ENCODE results near the gene PARP12. TPM values are rescaled to one million over a fixed set of nuclear protein-coding genes. Genes with fewer than 3 reads are reported as not detected.

Gene PARP12
- polyA plus RNA-seq, 1 donor (not counting 4 experiments of a cell fraction or from before 2014, with no cell fraction given): 66.0 TPM

DNA sequence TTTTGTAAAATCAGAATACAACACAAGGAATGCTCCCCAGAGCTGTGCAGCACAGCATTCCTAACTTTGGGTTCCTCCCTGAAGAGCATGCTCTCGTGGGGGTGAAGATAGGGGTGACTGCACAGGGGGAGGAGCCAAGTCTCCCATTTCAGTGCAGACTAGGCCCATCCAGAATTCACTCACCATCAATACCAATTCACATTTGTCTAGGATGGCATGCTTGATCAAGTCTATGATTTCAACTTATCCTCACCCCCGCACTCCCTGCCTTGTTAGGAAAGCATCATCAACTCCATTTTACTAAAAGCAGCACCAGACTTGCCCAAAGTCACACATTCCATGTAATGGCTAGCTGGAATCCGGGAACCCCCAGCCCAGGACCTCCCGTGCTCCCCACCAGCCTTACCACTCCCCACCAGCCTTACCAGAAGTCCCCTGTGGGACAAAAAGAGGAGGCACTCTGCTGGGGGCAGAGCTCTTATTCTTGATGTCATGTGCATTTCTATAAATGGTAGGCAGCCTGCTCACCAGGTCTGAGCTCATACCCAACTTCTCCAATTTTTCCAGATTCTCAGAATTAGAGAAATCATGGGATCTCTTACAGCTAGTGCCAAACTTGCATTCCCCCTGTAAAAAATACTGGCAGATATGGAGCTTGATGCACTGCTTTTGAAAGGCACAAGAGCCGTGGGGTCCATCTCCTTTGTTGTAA is 6.2 kb downstream of the PARP12 start:
- Histone ChIP-seq H3K79me2 (ENCODE audit: control insufficient read depth, insufficient read depth, low read length) (peaks cover 42% of the 10 kb centered on the region), H3K27me3 (ENCODE audit: control insufficient read depth, extremely low read depth, insufficient read depth, low read length) (no peaks in the 10 kb centered on the region), H3K9ac (ENCODE audit: control insufficient read depth, extremely low read depth, insufficient read depth, low read length) (no peak overlapping the region), H3K4me2 (ENCODE audit: control insufficient read depth, extremely low read depth, insufficient read depth, low read depth, low read length) (no peak overlapping the region), H3K27ac (ENCODE audit: control insufficient read depth, insufficient read depth, low read length) (no peak overlapping the region), H2AFZ (ENCODE audit: control insufficient read depth, low read length) (no peak overlapping the region), H3K9me3 (ENCODE audit: control insufficient read depth, low read depth, low read length) (no peaks in the 10 kb centered on the region), H3K36me3 (ENCODE audit: control insufficient read depth in 2 of 2, extremely low read depth in 1 of 2, insufficient read depth in 2 of 2, low read length in 2 of 2) (peaks cover 11 to 12% of the 10 kb centered on the region in 2 experiments), H3K4me3 (ENCODE audit: control insufficient read depth in 2 of 3, extremely low read depth in 1 of 3, insufficient read depth in 2 of 3, low read depth in 1 of 3, low read length in 3 of 3) (no peak overlapping the region), H3K4me1 (ENCODE audit: control insufficient read depth, extremely low read depth, insufficient read depth, low read length) (peaks cover 36% of the 10 kb centered on the region), H4K20me1 (ENCODE audit: control insufficient read depth, extremely low read depth, insufficient read depth, low read length) (peaks cover 4% of the 10 kb centered on the region), H3K9me1 (ENCODE audit: control insufficient read depth, extremely low read depth, insufficient read depth, low read length) (no peaks in the 10 kb centered on the region)
- DNase-seq (ENCODE audit: low read depth, low spot score) (no peak), FAIRE-seq (no peak)
- no peak for TF ChIP-seq EZH2 (IDR thresholded peaks at IDR 0.05; ENCODE audit: low read length)
- TF ChIP-seq, protein P1, sequence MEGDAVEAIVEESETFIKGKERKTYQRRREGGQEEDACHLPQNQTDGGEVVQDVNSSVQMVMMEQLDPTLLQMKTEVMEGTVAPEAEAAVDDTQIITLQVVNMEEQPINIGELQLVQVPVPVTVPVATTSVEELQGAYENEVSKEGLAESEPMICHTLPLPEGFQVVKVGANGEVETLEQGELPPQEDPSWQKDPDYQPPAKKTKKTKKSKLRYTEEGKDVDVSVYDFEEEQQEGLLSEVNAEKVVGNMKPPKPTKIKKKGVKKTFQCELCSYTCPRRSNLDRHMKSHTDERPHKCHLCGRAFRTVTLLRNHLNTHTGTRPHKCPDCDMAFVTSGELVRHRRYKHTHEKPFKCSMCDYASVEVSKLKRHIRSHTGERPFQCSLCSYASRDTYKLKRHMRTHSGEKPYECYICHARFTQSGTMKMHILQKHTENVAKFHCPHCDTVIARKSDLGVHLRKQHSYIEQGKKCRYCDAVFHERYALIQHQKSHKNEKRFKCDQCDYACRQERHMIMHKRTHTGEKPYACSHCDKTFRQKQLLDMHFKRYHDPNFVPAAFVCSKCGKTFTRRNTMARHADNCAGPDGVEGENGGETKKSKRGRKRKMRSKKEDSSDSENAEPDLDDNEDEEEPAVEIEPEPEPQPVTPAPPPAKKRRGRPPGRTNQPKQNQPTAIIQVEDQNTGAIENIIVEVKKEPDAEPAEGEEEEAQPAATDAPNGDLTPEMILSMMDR (optimal IDR thresholded peaks at IDR 0.05 in 1 of 3, IDR thresholded peaks at IDR 0.05 in 1 of 3, conservative IDR thresholded peaks at IDR 0.05 in 1 of 3; ENCODE audit: extremely low read depth in 1 of 3, insufficient read depth in 2 of 3, low read length in 3 of 3): no peak
- dilution Hi-C loops (cut with MboI; ENCODE audit: extremely low pct_ligation_motif_present, low sequenced_read_pairs): no loop called here

DNA sequence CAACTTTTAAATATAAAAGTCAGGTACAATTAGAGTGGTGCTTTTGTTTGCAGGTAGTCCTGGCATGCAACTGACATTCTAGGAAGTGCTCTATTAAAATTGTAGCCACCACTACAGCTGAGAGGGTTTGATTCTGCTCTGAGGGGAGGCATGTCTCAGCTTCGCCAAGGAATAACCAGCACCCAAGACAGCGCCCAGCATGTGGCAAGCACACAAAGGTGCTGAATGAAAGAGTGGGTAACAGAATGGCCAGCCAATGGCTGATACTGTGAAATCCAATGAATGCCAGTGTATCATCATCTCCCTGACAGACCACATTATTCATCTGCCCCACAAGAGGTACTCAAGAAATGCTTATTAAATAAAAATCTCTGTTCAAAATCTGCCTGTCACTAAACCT is 6.9 kb downstream of the PARP12 start:
- no peak overlapping the region for H3K9ac ChIP-seq (ENCODE audit: control insufficient read depth, extremely low read depth, insufficient read depth, low read length)
- H3K36me3 ChIP-seq (ENCODE audit: control insufficient read depth in 2 of 2, extremely low read depth in 1 of 2, insufficient read depth in 2 of 2, low read length in 2 of 2): peaks cover 11 to 12% of the 10 kb centered on the region in 2 experiments
- H2AFZ ChIP-seq (ENCODE audit: control insufficient read depth, low read length): no peak overlapping the region
- no peak overlapping the region for H3K27ac ChIP-seq (ENCODE audit: control insufficient read depth, insufficient read depth, low read length)
- peaks cover 4% of the 10 kb centered on the region for H4K20me1 ChIP-seq (ENCODE audit: control insufficient read depth, extremely low read depth, insufficient read depth, low read length)
- FAIRE-seq (no peak), DNase-seq (ENCODE audit: low read depth, low spot score) (no peak)
- dilution Hi-C loops (cut with MboI; ENCODE audit: extremely low pct_ligation_motif_present, low sequenced_read_pairs): no loop called here
- H3K9me3 ChIP-seq (ENCODE audit: control insufficient read depth, low read depth, low read length): no peaks in the 10 kb centered on the region
- peaks cover 35% of the 10 kb centered on the region for H3K79me2 ChIP-seq (ENCODE audit: control insufficient read depth, insufficient read depth, low read length)
- TF ChIP-seq, protein P1 (optimal IDR thresholded peaks at IDR 0.05 in 1 of 3, IDR thresholded peaks at IDR 0.05 in 1 of 3, conservative IDR thresholded peaks at IDR 0.05 in 1 of 3; ENCODE audit: extremely low read depth in 1 of 3, insufficient read depth in 2 of 3, low read length in 3 of 3): no peak
- TF ChIP-seq EZH2 (IDR thresholded peaks at IDR 0.05; ENCODE audit: low read length): no peak
- peaks cover 28% of the 10 kb centered on the region for H3K4me1 ChIP-seq (ENCODE audit: control insufficient read depth, extremely low read depth, insufficient read depth, low read length)
- H3K4me2 ChIP-seq (ENCODE audit: control insufficient read depth, extremely low read depth, insufficient read depth, low read depth, low read length): no peak overlapping the region
- no peaks in the 10 kb centered on the region for H3K27me3 ChIP-seq (ENCODE audit: control insufficient read depth, extremely low read depth, insufficient read depth, low read length)
- H3K9me1 ChIP-seq (ENCODE audit: control insufficient read depth, extremely low read depth, insufficient read depth, low read length): no peaks in the 10 kb centered on the region
- no peak overlapping the region for H3K4me3 ChIP-seq (ENCODE audit: control insufficient read depth in 2 of 3, extremely low read depth in 1 of 3, insufficient read depth in 2 of 3, low read depth in 1 of 3, low read length in 3 of 3)

All from keratinocyte (primary cell).